Stimulated activated CD4-positive, alpha-beta T cell treated with anti-CD3 and anti-CD28 coated beads, Interleukin-1b, Interleukin-23, amount 100 ng/mL, for 48 hours (primary cell): ENCODE measurements around the gene PAX1.

Source experiments
- DNase-seq: peaks from one replicate; pipeline ENCODE4 v3.0.0-alpha.2; 2020

PAX1 gene

DNA sequence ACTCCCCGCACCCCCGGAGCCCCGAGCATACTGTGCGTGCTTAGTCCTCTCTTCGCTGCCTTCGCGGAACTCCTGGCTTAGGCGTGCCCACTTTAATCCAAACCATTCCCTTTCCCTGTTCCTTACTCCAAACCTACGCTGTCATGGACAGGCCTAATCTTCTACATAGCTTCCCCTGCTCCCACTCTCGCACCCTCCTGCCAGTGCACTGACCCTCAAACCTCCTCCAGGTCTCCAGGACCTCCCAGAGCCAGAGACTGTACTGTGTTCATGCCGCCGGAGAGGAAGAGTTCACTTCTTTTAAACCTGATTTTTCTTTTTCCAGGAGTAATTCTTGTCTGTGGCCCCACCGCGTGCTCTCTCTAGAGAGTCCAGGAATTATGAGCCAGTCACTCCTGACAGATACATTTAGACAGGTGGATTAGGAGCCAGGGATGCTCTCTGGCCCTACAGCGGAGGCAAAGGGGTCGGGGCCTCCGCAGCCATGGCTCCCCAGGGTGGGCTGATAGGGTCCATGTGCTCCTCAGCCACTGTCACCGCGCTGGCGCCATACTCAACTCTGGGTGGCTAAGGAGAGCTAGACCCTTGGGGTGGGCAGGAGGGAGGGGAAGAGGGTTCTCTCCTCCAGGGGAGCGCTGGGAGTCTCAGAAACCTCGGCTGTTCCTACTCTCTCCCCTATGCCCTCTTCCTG, 1.6 kb upstream of the PAX1 start:
- DNase-seq, result no peak

DNA sequence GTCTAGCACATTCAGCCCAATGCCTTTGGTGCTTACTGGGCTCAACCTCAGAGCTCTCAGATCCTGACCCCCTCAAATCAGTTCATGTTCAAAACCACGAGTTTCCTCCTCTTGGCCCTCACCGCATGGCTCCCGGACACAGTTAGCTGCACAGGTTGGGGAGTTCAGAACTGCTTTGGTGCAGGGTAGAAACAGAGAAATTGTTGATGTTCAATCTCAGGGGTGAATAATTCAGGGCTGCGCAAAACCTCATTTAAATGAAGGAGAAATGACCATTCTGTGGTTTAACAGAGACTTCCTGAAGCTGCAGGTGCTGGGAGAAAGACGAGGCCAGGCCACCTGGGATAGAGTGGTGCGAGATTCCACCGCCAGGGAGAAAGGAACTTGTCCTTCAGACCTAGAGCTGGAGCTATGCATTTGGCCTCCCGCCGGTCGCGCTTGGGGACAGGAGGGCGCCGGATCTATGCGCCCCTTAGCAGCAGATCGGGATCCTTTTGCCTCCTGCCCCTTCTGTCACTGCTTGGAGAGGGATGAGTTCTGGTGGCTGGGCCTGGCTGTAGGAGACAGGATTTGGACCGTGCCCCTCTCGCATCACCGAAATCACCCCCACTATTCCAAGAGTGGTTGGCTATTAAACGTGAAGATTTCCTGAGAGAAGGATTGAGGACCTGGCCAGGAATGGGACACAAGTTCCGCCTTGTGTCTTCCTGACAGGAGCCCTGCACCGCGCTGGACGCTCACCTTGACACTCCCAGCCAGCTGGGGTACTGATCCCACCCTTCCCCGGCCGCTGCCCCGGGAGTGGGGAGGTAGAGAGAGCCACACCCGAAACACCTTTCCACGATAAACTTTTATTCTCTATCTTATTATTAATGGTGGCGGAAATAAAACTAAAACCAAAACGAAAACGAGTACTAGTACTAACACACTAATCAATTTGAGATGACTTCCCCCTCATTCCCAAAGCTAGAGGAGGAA, 767 bp upstream of the PAX1 start:
- DNase-seq, result no peak

DNA sequence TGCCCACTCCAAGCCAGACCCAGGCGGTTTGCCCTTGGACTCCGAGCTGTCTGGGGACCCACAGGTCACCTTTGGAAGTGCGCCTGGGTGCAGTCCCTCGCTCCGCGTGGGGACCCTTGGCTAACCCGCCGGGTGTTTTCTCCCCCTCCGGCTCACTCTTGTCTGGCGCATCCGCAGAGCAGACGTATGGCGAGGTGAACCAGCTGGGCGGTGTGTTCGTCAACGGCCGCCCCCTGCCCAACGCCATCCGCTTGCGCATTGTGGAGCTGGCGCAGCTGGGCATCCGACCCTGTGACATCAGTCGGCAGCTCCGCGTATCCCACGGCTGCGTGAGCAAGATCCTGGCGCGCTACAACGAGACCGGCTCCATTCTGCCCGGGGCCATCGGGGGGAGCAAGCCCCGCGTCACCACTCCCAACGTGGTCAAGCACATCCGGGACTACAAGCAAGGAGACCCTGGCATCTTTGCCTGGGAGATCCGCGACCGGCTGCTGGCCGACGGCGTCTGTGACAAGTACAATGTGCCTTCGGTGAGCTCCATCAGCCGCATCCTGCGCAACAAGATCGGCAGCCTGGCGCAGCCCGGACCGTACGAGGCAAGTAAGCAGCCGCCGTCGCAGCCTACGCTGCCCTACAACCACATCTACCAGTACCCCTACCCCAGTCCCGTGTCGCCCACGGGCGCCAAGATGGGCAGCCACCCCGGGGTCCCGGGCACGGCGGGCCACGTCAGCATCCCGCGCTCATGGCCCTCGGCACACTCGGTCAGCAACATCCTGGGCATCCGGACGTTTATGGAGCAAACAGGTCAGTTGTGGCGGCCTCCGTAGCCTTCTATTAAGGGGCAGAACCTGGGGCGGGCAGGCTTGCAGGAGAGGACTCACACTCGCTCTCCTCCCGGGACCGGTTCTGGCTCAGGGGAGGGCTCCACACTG, 1.1 kb downstream of the PAX1 start:
- no peak for DNase-seq

DNA sequence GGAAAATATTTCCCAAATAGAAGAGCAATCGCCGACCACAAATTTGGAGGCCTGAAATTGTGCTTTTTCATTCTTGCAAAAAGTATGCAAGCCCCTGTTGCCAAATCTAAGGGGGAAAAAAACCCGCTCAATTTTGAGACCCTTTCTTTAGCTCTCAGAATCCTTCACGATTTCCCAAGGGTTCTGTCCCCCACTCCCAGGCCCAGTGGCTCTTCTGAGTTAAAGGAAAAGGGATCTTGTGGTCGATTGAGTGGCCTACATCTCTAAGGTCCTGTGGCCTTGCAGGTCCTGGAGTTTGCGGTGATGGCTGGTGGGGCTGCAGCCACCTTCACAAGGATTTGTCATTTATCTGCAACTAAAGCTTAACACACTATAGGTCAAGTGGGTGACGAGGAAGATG, 1.8 kb downstream of the PAX1 start:
- no peak for DNase-seq

DNA sequence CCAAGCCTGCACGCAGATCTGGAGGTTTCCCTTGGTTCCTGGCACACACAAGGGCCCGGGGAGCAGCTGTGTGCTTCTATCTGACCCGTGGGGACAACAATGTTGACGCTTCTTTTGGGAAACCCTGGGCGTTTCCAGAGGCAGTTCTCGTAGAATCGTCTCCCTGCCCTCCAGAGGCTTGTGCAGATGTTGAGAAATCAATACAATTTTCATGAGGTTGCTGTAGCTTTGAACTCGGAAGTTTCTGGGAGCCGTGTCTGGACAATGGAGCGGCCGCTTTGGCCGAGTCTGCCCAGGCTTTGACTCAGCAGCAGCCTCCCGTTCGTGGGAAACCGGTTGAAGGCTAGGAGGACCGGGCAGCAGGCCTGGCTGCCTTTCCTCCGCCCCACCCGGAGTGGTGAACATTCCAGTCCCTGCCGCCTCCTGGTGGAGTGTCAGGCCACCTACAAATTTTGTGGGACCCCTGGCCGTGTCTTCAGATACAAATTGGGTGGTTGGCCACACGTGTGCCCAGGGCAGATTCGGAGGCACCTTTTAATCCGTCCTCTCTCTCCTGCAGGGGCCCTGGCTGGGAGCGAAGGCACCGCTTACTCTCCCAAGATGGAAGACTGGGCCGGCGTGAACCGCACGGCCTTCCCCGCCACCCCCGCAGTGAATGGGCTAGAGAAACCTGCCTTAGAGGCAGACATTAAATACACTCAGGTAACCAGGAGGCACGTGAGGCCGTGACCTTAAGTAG, 2.7 kb downstream of the PAX1 start:
- DNase-seq, result no peak

DNA sequence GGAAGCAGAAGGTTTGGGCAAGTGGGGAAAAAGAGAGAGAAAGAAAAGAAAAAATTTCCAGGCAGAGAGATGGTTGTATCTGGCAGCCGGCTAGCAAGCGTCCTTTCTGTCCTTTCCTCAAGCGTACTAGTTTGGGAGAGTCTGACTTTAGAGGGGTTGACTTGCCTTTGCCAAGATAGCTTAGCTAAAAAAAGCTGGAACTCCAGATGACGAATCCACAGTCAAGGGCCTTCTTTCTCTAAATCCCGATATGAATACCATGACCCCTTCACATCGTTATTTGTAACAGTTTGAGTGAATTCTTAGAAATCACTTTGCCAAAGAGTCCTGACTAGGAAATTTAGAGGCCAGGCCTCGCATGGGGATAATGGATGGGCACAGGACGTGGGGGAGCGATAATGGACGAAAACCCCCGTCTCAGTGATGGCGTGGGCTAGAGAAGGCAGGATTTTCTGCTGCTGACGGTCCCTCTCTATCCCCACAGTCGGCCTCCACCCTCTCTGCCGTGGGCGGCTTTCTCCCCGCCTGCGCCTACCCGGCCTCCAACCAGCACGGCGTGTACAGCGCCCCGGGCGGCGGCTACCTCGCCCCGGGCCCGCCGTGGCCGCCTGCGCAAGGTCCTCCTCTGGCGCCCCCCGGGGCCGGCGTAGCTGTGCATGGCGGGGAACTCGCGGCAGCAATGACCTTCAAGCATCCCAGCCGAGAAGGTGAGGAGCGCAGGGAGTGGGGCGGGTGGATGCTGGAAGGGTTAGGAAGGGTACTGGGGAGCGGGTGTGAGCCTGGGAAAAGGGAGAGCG, 3.5 kb downstream of the PAX1 start:
- DNase-seq, result no peak

DNA sequence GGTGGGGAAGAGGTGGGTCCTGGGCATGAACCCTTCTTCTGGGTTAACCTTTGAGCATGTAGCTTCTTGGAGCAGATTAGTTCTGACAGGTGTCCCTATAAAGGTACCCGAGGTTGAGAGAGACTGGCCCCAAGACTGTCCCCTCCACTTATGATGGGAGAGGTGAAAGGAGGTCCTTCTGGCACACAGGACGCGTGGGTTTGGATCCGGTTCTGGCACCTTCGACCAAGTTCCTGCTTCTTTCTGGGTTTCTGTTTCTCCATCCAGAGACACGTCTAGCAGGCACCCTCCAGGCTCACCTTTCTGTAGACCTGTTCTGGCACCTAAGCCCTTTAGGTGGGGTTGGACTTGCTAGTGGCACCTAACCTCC, 4.1 kb downstream of the PAX1 start:
- DNase-seq, result no peak

DNA sequence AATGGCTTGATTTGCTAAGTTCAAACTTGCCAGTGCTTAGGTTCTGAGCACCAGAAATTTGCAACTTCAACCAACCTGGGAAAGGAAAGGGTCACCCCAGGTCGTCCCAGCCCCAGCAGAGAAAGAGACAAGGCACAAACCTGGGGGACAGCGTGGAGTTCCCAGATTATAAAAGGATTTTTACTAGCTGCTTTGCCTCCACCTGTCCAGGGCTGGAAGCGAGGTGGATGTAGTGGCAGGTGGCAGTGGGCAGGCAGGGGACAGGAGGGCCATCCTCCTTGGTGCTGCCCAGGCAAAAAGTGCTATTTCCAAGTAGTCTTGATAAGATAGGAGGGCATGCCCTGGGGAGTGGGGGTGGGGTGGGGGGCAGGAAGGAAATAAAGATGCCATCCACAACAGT, 4.9 kb downstream of the PAX1 start:
- DNase-seq, result no peak

DNA sequence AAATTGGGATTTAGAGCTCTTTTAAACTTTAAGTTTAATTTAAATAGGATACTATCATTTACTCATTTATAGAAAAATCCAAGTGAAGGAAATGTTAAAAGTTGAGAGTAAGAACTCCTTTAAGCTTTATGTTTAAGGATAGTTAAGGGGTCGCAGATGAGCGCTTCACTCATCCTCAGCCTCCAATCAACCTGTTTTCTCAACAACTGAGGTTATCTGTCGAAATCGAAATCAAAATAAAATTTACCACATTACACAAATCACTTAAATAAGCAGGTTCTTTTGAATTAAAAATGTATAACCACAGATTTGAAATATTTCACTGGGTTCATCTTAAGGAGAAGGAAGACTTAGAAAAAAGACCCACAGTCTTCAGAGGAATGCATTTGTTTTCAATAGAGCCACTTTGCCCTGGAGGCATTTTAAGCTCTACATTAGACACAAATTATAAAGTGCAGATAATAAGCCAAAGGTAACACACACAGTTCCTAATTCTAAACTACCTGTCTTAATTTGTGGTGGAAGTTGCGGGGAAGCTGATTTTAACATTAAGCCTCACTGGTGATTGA, 5.5 kb downstream of the PAX1 start:
- DNase-seq, result no peak

DNA sequence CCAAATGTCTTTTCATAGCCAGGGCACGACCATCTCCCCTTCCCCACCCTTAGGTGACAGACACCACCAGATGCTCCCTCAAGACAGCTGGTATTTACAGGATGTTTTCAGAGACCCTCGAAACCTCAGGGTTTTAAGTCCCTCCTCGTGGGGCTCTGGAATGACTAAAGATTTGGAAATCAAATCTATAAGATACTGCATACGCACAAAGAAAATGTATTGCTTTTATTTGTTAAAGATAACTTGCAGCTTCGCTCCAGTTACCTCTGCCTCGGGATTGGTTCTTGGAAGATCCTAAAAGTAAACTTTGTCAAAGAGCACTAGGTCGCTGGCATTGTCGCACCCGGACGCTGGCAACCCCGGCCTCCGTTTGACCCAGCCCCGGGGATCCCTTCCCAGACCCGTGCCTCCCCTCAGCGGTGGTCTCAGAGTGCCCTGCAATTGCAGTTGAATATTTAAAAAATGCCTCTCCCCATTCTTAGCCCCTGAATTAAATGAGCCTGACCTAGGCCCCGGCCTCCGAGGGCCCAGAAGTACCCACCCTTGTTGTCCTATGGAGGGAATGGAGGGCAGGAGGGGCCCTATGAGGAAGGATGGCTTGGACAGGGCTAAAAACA, 7.1 kb downstream of the PAX1 start:
- DNase-seq, result no peak

DNA sequence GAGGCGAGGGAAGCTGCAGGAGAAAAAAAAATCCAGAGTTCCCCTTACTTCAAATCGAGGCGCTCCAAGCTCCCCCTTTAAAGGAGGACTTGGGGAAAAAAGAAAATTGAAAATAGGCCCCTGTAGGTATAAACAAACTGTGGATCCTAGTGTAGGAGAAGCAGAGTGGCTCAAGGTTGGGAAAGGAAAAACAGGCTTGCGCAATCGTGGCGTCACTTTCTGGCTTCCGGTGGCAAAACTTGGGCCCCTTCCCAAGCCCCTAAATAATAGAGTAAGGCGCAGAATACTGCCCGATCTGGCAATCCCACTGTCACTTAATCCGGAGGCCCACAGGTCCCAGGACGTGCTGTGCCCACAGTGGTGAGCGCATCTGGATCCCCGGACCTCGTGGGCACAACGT, 8.0 kb downstream of the PAX1 start:
- DNase-seq, result no peak

DNA sequence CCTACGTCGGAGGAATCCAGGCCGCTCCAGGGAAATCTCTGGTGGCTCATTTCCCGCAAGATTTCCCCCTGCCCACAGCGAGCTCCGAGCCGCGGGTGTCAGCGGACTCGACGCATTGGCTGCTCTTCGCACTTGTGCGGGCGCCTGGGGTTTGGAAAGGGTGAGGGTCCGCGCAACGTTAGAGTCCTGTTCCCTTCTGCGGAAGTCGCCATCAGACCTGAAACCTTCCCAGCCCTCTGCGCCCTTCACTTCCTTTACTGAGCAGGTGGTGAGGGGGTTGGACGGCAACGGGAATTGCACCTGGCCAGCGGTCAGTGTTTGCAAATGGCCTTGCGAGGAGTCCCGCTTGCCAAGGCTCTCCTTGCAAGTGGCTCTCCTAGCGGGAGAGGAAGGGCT, 8.4 kb downstream of the PAX1 start:
- no peak for DNase-seq

DNA sequence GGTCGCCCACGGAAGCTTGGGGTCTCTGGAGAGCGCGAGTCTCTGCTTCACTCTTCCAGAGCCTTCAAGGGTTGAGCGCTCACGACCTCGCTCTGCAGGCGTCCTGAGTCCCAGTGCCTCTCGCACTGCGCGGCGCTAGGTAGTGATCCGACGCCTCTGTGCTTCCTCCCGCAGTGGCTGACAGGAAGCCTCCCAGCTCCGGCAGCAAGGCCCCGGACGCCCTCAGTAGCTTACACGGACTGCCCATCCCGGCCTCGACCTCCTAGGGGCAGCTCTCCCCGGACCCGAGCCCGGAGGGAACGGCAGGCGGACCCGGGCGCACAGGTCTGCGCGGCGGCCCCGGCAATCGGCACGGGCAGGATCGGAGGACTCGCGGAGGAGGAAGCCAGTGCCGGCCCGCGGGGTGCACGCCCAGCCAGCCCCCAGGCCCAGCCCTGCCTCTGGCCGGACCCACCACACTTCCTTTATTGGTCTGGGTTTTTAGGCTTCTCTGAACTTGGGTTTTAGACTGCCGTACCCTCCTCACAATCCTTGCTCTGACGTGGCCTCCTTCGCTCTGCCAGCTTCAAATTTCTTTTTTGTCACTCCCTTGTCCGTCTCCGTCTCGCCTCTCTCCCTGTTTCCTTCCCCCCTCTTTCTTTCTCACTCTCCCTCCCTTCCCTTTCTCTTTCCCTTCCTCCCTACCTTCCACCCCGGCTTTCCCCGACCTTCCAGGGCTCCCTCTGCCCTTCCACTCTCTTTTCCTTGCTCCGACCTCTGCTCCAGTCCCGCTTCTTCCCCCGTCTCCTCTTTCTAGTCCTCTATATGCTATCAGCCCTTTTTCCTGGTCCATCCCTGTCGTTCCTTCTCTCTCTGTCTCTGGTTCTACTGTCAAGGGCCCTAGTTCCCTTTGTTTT, 9.1 kb downstream of the PAX1 start:
- no peak for DNase-seq

DNA sequence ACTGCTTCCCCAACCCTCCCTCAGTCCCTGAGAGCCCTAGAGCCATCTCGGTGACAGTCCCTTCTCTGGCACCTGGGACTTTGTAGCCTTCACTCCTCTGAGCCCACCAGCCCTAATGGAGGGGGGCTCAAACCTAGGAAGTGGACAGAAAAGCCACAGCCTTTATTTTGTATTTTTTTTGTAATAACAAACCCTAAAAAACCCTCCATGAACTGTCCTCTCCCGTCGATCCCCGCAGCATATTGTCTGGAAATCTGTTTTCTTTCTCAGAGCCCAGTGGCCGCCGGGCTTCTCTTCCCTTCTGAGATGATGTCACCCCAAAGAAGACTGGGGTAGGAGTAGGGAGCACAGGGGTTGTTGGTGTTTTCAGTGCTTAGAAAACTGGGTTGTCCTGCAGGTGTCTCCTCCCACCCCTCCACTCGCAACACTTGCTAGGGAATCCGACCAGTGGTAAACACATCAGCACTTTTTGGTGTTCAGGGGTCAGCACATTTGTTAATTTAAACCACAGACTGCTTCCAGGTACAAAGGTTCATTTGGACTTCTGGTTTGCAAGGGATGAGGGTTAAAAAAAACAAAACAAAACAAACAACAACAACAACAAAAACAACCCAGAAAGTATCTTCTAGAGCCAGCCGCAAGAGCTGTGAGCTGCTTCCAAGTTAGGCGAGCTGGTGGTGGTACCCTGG, 9.9 kb downstream of the PAX1 start:
- no peak for DNase-seq

DNA sequence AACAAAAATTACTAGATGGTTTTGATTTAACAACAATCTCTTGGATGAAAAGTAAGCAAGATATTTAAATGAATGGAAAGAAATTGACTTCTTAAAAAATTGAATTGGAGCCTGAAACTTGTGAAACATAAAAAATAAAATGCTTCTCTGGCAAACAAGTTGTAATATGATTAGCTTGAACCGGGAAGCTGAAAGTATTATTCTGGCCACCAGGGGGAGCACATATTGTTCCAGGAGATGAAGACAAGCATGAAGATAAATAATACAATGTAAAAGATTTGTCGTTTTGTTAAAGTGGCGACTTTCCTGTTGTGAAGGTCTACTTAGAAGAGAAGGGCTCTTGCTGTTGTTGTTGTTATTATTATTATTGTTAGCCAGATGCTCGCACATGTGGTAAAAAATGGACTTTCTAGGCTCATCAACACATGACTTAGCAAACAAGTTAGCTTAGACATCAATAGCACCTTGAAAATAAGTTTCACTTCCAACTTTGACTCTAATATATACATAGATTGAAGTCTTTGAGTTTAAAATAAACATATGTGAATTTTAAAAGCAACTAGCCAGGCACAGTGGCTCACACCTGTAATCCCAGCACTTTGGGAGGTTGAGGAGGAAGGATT, 14.2 kb downstream of the PAX1 start:
- DNase-seq, result peak; percentile 20

DNA sequence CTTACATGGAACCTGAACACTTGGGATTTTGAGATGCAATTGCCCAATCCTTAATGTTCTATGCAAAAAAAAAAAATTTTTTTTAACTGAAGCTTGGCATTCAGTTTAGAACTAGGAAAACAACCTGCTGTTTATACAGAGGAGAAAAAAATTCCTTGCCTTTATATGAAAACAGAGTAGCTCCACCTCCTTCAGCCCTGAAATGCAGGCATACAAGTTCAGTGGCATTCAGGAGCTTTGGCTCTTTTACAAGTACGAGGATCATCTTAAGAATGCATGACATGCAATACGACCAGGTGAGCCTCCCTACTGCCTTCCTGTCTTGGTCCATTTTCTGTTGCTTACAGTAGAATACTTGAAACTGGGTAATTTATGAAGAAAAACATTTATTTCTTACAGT, 20.4 kb downstream of the PAX1 start:
- DNase-seq, result no peak

DNA sequence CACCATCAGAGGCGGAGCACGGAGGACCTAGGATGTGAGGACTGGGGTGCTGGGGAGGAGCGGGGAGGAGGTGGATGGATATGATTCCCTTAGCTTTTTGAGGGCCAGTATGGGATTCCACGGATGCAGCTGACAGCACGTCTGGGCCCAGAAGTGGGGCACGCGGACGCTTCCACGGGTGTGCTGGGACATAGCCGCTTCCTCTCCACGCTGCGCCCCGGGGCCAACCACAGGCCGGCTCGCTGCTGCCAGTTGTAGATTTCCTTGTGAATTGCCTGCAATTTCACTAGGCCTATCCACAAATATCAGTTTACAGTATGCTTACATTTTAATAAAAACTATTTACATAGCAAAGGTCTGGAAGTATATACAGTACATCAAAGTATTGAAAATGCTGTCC, 23.9 kb downstream of the PAX1 start:
- no peak for DNase-seq

DNA sequence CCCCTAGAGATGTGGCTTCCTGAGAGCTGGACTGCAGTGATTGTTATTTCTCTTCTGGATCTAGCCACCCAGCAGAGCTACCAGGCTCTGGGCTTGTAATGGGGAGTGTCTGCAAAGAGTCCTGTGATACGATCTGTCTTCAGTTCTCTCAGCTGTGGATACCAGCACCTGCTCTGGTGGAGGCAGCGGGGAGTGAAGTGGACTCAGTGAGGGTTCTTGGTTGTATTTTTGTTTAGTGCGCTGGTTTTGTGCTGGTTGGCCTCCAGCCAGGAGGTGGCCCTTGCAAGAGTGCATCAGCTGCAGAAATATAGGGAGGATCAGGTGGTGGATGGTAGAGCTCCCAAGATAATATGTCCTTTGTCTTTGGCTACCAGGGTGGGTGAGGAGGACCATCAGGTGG, 33.7 kb downstream of the PAX1 start:
- no peak for DNase-seq

DNA sequence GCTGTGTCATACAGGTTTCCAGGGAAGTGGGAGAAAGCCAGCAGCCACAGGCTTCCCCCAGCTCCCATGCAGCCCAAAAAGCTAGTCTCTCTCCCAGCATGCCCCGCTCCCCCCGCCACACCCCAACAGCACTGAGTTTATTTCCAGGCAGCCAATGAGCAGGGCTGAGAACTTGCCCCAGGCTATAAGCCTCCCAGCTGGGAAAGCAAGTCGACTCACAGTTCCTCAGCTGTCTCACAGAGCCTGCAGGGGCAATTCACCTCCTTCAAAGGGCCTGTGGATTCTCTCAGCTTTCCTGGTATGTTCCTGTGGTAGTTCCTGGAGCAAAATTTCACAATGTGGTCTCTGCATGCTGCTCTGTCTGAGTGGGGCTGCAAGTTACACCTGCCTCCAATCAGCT, 34.2 kb downstream of the PAX1 start:
- DNase-seq, result no peak
